NCI-H1048 (cell line): Measurements from ENCODE around the gene CTSD.

Experiments
- DNase-seq: peaks from one replicate; lab custom pipeline; 2025; lab: John Stamatoyannopoulos, UW

CTSD gene

GRCh38 chr11:1744891-1745700 is 18.6 kb downstream of the CTSD start:
- no peak for DNase-seq

GRCh38 chr11:1744137-1744886 is 19.4 kb downstream of the CTSD start:
- no peak for DNase-seq

- no peak for DNase-seq
Measured at GRCh38 chr11:1743585-1744136, 20.1 kb downstream of the CTSD start.

- no peak for DNase-seq
Measured at GRCh38 chr11:1742869-1743584, 20.7 kb downstream of the CTSD start.

- DNase-seq, result no peak
Measured at GRCh38 chr11:1742371-1742770, 21.4 kb downstream of the CTSD start.

GRCh38 chr11:1741741-1742140 is 22.0 kb downstream of the CTSD start:
- no peak for DNase-seq

- DNase-seq, result no peak
Measured at GRCh38 chr11:1740786-1741530, 22.8 kb downstream of the CTSD start.

- DNase-seq, result no peak
Measured at GRCh38 chr11:1739576-1739975, 24.2 kb downstream of the CTSD start.

GRCh38 chr11:1738380-1738779 is 25.3 kb downstream of the CTSD start:
- DNase-seq, result no peak

GRCh38 chr11:1737080-1737757 is 26.5 kb downstream of the CTSD start:
- DNase-seq, result no peak

- DNase-seq, result no peak
Measured at GRCh38 chr11:1736447-1736992, 27.2 kb downstream of the CTSD start.

GRCh38 chr11:1735271-1735670 is 28.5 kb downstream of the CTSD start:
- no peak for DNase-seq

GRCh38 chr11:1734641-1735081 is 29.1 kb downstream of the CTSD start:
- no peak for DNase-seq

GRCh38 chr11:1733716-1734640 is 29.7 kb downstream of the CTSD start:
- DNase-seq, result no peak

- DNase-seq, result no peak
Measured at GRCh38 chr11:1733009-1733715, 30.6 kb downstream of the CTSD start.

GRCh38 chr11:1732418-1733008 is 31.2 kb downstream of the CTSD start:
- DNase-seq, result no peak

- DNase-seq, result no peak
Measured at GRCh38 chr11:1731451-1732059, 32.2 kb downstream of the CTSD start.

- DNase-seq, result no peak
Measured at GRCh38 chr11:1730059-1730629, 33.6 kb downstream of the CTSD start.
